ENCODE results near the gene IL18R1. TPM values are rescaled to one million over a fixed set of nuclear protein-coding genes. Genes with fewer than 3 reads are reported as not detected.

The IL18R1 gene
- total and polyA plus RNA-seq, 2 experiments from 2014 or later = 0.04 to 0.12 TPM

DNA sequence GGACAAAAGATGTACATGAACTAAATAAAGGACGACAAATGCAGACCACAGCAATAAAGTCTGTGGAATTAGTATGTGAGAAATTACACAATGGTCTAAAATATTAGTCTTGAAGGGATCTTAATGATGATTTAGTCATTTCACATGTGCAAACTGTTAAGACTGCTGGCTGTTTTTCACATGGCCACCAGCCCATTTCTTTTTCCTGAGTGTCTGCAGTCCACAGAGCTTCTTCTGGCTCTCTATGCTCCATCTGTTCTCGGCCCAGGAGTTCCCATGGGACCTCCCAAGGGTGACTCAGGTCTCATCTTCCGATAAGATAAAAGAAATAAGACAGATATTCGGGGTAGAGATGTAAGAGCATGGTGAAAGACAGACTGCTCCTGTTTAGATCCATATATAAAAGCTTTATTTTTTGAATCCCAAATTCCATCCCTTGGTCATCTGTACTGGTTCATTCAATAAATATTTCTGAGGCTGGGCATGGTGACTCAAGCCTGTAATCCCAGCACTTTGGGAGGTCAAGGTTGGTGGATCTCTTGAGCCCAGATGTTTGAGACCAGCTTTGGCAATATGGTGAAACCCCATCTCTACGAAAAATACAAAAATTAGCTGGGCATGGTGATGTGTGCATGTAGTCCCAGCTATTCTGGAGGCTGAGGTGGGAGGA, 24.1 kb upstream of the IL18R1 start:
- Histone ChIP-seq H3K36me3 (no peaks in the 10 kb centered on the region), H3K9me3 (ENCODE audit: low read depth) (no peaks in the 10 kb centered on the region), H3K4me3 (no peak overlapping the region), H3K27ac (no peak overlapping the region), H3K27me3 (no peaks in the 10 kb centered on the region), H3K4me1 (ENCODE audit: low read depth) (peaks cover 20% of the 10 kb centered on the region)
- TF ChIP-seq CTCF (IDR thresholded peaks at IDR 0.05; ENCODE audit: low read depth, low read length) = no peak
- peak in 1 of 2 donors; percentile 63 for DNase-seq (ENCODE audit: low read depth in 1 of 2, low spot score in 1 of 2)

DNA sequence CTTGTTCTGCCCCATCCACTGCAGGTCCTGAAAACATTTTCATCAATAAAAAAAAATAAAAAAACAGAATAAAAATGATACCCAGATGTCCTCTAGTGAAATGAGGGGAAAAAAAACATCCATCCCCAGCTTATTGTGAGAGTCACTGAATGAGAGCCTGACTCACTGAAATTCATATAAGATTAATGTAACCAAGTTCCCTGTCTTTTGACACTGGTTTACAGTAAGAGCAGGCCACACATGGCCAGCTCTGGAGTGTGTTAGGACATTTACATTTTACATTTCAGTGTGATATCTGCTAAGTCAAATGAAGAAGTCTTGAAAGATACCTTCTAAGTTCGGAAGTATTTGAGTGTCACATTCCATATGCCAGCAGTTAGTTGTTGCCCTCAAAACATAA, 21.1 kb upstream of the IL18R1 start:
- no peaks in the 10 kb centered on the region for H3K9me3 ChIP-seq (ENCODE audit: low read depth)
- H3K4me3 ChIP-seq = no peak overlapping the region
- no peaks in the 10 kb centered on the region for H3K27me3 ChIP-seq
- H3K36me3 ChIP-seq = no peaks in the 10 kb centered on the region
- no peak for DNase-seq (ENCODE audit: low read depth in 1 of 2, low spot score in 1 of 2)
- H3K27ac ChIP-seq = peak overlapping the region; percentile 41
- no peak for TF ChIP-seq CTCF (IDR thresholded peaks at IDR 0.05; ENCODE audit: low read depth, low read length)
- H3K4me1 ChIP-seq (ENCODE audit: low read depth) = peaks cover 32% of the 10 kb centered on the region

DNA sequence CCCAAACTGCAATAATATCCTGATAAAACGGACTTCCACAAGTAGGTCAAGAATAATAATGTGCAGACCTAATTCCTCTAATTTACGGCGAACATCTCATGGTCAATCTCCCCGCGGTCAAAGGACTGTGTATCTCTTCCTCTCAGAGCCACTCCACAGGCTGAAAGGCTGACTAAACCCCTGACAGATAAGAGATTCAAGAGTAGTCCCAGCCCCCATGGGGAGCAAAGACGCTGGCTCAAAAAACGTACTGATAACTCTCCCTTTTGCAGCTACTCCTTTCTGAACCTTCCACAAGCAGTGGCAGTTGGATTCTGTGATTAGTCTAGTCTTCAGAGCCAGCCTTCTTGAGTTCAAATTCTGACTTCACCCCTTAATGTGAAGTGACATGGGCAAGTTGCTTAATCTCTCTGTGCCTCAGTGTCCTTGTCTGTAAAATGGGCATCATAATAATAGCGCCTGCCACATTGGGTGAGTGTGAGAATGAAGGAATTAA, 19.7 kb upstream of the IL18R1 start:
- no peaks in the 10 kb centered on the region for H3K27me3 ChIP-seq
- TF ChIP-seq CTCF (IDR thresholded peaks at IDR 0.05; ENCODE audit: low read depth, low read length) = no peak
- peak; percentile 46 to 84 for DNase-seq (ENCODE audit: low read depth in 1 of 2, low spot score in 1 of 2)
- H3K36me3 ChIP-seq = no peaks in the 10 kb centered on the region
- H3K27ac ChIP-seq = peak overlapping the region; percentile 10
- H3K4me1 ChIP-seq (ENCODE audit: low read depth) = peaks cover 32% of the 10 kb centered on the region
- H3K9me3 ChIP-seq (ENCODE audit: low read depth) = no peaks in the 10 kb centered on the region
- no peak overlapping the region for H3K4me3 ChIP-seq

DNA sequence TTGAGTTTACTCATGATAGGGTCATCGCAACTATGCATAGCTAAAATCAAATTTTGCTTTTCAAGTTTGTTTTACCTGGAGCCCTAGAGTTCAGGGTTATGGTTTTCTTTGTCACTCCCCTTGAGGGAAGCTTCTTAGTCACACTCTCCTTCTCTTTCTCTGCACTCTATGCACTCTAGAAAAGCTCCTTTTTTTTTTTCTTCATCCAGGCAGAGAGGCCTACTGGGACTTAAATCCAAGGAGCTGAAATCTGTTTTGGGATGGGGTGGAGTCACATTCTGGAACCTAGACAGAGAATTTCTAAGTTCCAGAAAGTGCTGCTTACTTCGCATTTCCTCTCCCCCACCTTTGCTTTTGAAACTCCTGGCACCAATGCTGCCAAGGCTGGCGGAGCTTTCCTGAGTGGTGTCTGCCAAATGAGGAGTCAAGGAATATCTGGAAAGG, 19.1 kb upstream of the IL18R1 start:
- no peaks in the 10 kb centered on the region for H3K27me3 ChIP-seq
- no peak overlapping the region for H3K4me3 ChIP-seq
- H3K4me1 ChIP-seq (ENCODE audit: low read depth) = peaks cover 32% of the 10 kb centered on the region
- H3K27ac ChIP-seq = peak overlapping the region; percentile 10
- H3K9me3 ChIP-seq (ENCODE audit: low read depth) = no peaks in the 10 kb centered on the region
- DNase-seq (ENCODE audit: low read depth in 1 of 2, low spot score in 1 of 2) = peak in 1 of 2 donors; percentile 95
- H3K36me3 ChIP-seq = no peaks in the 10 kb centered on the region
- TF ChIP-seq CTCF (IDR thresholded peaks at IDR 0.05; ENCODE audit: low read depth, low read length) = no peak

GRCh38 chr2:102337012-102337411, 18.6 kb upstream of the IL18R1 start:
- Histone ChIP-seq H3K9me3 (ENCODE audit: low read depth) (no peaks in the 10 kb centered on the region), H3K27me3 (no peaks in the 10 kb centered on the region), H3K4me3 (no peak overlapping the region), H3K4me1 (ENCODE audit: low read depth) (peaks cover 32% of the 10 kb centered on the region), H3K27ac (no peak overlapping the region), H3K36me3 (no peaks in the 10 kb centered on the region)
- peak in 1 of 2 donors; percentile 88 for DNase-seq (ENCODE audit: low read depth in 1 of 2, low spot score in 1 of 2)
- TF ChIP-seq CTCF (IDR thresholded peaks at IDR 0.05; ENCODE audit: low read depth, low read length) = no peak

All from cardiac muscle cell (in vitro differentiated cells and primary cell).